DND-41 (cell line): ENCODE data around the gene F11R.

Source experiments
- EZH2 ChIP-seq: IDR thresholded peaks from 3 replicates; pipeline ENCODE4 v1.6.1; 2012; ENCODE audit warnings: borderline replicate concordance, low read depth, mild to moderate bottlenecking, moderate library complexity, low read length, inconsistent platforms; ENCODE audit not compliant: severe bottlenecking
- TF ChIP-seq, protein P1 (sequence below): IDR thresholded peaks from 2 replicates; pipeline ENCODE4 v1.5.1; 2012; ENCODE audit warnings: borderline replicate concordance, low read length, moderate library complexity, mild to moderate bottlenecking; ENCODE audit not compliant: poor library complexity, severe bottlenecking; ENCODE audit errors: extremely low read depth

- no peak for TF ChIP-seq EZH2
- TF ChIP-seq, protein P1, sequence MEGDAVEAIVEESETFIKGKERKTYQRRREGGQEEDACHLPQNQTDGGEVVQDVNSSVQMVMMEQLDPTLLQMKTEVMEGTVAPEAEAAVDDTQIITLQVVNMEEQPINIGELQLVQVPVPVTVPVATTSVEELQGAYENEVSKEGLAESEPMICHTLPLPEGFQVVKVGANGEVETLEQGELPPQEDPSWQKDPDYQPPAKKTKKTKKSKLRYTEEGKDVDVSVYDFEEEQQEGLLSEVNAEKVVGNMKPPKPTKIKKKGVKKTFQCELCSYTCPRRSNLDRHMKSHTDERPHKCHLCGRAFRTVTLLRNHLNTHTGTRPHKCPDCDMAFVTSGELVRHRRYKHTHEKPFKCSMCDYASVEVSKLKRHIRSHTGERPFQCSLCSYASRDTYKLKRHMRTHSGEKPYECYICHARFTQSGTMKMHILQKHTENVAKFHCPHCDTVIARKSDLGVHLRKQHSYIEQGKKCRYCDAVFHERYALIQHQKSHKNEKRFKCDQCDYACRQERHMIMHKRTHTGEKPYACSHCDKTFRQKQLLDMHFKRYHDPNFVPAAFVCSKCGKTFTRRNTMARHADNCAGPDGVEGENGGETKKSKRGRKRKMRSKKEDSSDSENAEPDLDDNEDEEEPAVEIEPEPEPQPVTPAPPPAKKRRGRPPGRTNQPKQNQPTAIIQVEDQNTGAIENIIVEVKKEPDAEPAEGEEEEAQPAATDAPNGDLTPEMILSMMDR = peak; percentile 55
Observed at GRCh38 chr1:160993544-160994193, 27.3 kb downstream of the F11R start.
